ENCODE data around the gene PEPD.

Gene PEPD

GRCh38 chr19:33545217-33545981, 23.8 kb upstream of the PEPD start:
- no peaks in the 10 kb centered on the region for H3K36me3 ChIP-seq (ENCODE audit: insufficient read depth, low read length)
- no peak overlapping the region for H3K27ac ChIP-seq (ENCODE audit: low read depth, low read length)
- no peaks in the 10 kb centered on the region for H3K4me1 ChIP-seq (ENCODE audit: insufficient read depth, low read length)
- H3K27me3 ChIP-seq (ENCODE audit: control insufficient read depth in 1 of 2, insufficient read depth in 2 of 2, low read length in 2 of 2) = peaks cover 0 to 8% of the 10 kb centered on the region in 2 donors
- no peak overlapping the region for H3K4me3 ChIP-seq (ENCODE audit: low read depth in 1 of 2, low read length in 2 of 2)
- H3K9ac ChIP-seq (ENCODE audit: low read length) = no peak overlapping the region
- H3K9me3 ChIP-seq (ENCODE audit: low read length) = no peaks in the 10 kb centered on the region

- Histone ChIP-seq H3K27ac (ENCODE audit: low read depth, low read length) (no peak overlapping the region), H3K9ac (ENCODE audit: low read length) (no peak overlapping the region), H3K36me3 (ENCODE audit: insufficient read depth, low read length) (no peaks in the 10 kb centered on the region), H3K4me1 (ENCODE audit: insufficient read depth, low read length) (no peaks in the 10 kb centered on the region), H3K4me3 (ENCODE audit: low read depth in 1 of 2, low read length in 2 of 2) (no peak overlapping the region), H3K27me3 (ENCODE audit: control insufficient read depth in 1 of 2, insufficient read depth in 2 of 2, low read length in 2 of 2) (peaks cover 0 to 13% of the 10 kb centered on the region in 2 donors), H3K9me3 (ENCODE audit: low read length) (no peaks in the 10 kb centered on the region)
Observed at GRCh38 chr19:33535226-33535625, 13.6 kb upstream of the PEPD start.

GRCh38 chr19:33532859-33533460, 11.4 kb upstream of the PEPD start:
- Histone ChIP-seq H3K9ac (ENCODE audit: low read length) (no peak overlapping the region), H3K4me1 (ENCODE audit: insufficient read depth, low read length) (no peaks in the 10 kb centered on the region), H3K27me3 (ENCODE audit: control insufficient read depth in 1 of 2, insufficient read depth in 2 of 2, low read length in 2 of 2) (peaks cover 0 to 18% of the 10 kb centered on the region in 2 donors), H3K4me3 (ENCODE audit: low read depth in 1 of 2, low read length in 2 of 2) (no peak overlapping the region), H3K36me3 (ENCODE audit: insufficient read depth, low read length) (no peaks in the 10 kb centered on the region), H3K27ac (ENCODE audit: low read depth, low read length) (no peak overlapping the region), H3K9me3 (ENCODE audit: low read length) (no peaks in the 10 kb centered on the region)

GRCh38 chr19:33530842-33531241, 9.3 kb upstream of the PEPD start:
- no peaks in the 10 kb centered on the region for H3K9me3 ChIP-seq (ENCODE audit: low read length)
- H3K27ac ChIP-seq (ENCODE audit: low read depth, low read length) = no peak overlapping the region
- H3K9ac ChIP-seq (ENCODE audit: low read length) = no peak overlapping the region
- H3K4me3 ChIP-seq (ENCODE audit: low read depth in 1 of 2, low read length in 2 of 2) = no peak overlapping the region
- no peaks in the 10 kb centered on the region for H3K36me3 ChIP-seq (ENCODE audit: insufficient read depth, low read length)
- H3K4me1 ChIP-seq (ENCODE audit: insufficient read depth, low read length) = no peaks in the 10 kb centered on the region
- H3K27me3 ChIP-seq (ENCODE audit: control insufficient read depth in 1 of 2, insufficient read depth in 2 of 2, low read length in 2 of 2) = peaks cover 0 to 18% of the 10 kb centered on the region in 2 donors

- peaks cover 0 to 18% of the 10 kb centered on the region in 2 donors for H3K27me3 ChIP-seq (ENCODE audit: control insufficient read depth in 1 of 2, insufficient read depth in 2 of 2, low read length in 2 of 2)
Observed at GRCh38 chr19:33530296-33530695, 8.7 kb upstream of the PEPD start.

GRCh38 chr19:33529094-33529676, 7.6 kb upstream of the PEPD start:
- Histone ChIP-seq H3K4me3 (ENCODE audit: low read depth in 1 of 2, low read length in 2 of 2) (no peak overlapping the region), H3K27me3 (ENCODE audit: control insufficient read depth in 1 of 2, insufficient read depth in 2 of 2, low read length in 2 of 2) (peaks cover 0 to 18% of the 10 kb centered on the region in 2 donors), H3K4me1 (ENCODE audit: insufficient read depth, low read length) (no peaks in the 10 kb centered on the region), H3K9me3 (ENCODE audit: low read length) (no peaks in the 10 kb centered on the region), H3K27ac (ENCODE audit: low read depth, low read length) (no peak overlapping the region), H3K9ac (ENCODE audit: low read length) (no peak overlapping the region), H3K36me3 (ENCODE audit: insufficient read depth, low read length) (no peaks in the 10 kb centered on the region)

More at GRCh38 chr19:33530296-33530695, 8.7 kb upstream of the PEPD start:
- H3K4me3 ChIP-seq (ENCODE audit: low read depth in 1 of 2, low read length in 2 of 2) = no peak overlapping the region
- no peak overlapping the region for H3K9ac ChIP-seq (ENCODE audit: low read length)
- H3K27ac ChIP-seq (ENCODE audit: low read depth, low read length) = no peak overlapping the region
- H3K9me3 ChIP-seq (ENCODE audit: low read length) = no peaks in the 10 kb centered on the region
- H3K4me1 ChIP-seq (ENCODE audit: insufficient read depth, low read length) = no peaks in the 10 kb centered on the region
- no peaks in the 10 kb centered on the region for H3K36me3 ChIP-seq (ENCODE audit: insufficient read depth, low read length)

GRCh38 chr19:33528404-33528803, 6.8 kb upstream of the PEPD start:
- Histone ChIP-seq H3K27ac (ENCODE audit: low read depth, low read length) (no peak overlapping the region), H3K27me3 (ENCODE audit: control insufficient read depth in 1 of 2, insufficient read depth in 2 of 2, low read length in 2 of 2) (peaks cover 0 to 11% of the 10 kb centered on the region in 2 donors), H3K36me3 (ENCODE audit: insufficient read depth, low read length) (no peaks in the 10 kb centered on the region), H3K9ac (ENCODE audit: low read length) (no peak overlapping the region), H3K9me3 (ENCODE audit: low read length) (no peaks in the 10 kb centered on the region), H3K4me3 (ENCODE audit: low read depth in 1 of 2, low read length in 2 of 2) (no peak overlapping the region), H3K4me1 (ENCODE audit: insufficient read depth, low read length) (no peaks in the 10 kb centered on the region)

- Histone ChIP-seq H3K4me3 (ENCODE audit: low read depth in 1 of 2, low read length in 2 of 2) (no peak overlapping the region), H3K9me3 (ENCODE audit: low read length) (no peaks in the 10 kb centered on the region), H3K27ac (ENCODE audit: low read depth, low read length) (no peak overlapping the region), H3K36me3 (ENCODE audit: insufficient read depth, low read length) (no peaks in the 10 kb centered on the region), H3K4me1 (ENCODE audit: insufficient read depth, low read length) (peaks cover 5% of the 10 kb centered on the region), H3K9ac (ENCODE audit: low read length) (no peak overlapping the region), H3K27me3 (ENCODE audit: control insufficient read depth in 1 of 2, insufficient read depth in 2 of 2, low read length in 2 of 2) (peaks cover 0 to 4% of the 10 kb centered on the region in 2 donors)
Observed at GRCh38 chr19:33527125-33527524, 5.5 kb upstream of the PEPD start.

GRCh38 chr19:33524024-33524664, 2.6 kb upstream of the PEPD start:
- Histone ChIP-seq H3K27ac (ENCODE audit: low read depth, low read length) (no peak overlapping the region), H3K9ac (ENCODE audit: low read length) (no peak overlapping the region), H3K27me3 (ENCODE audit: control insufficient read depth in 1 of 2, insufficient read depth in 2 of 2, low read length in 2 of 2) (no peaks in the 10 kb centered on the region), H3K36me3 (ENCODE audit: insufficient read depth, low read length) (no peaks in the 10 kb centered on the region), H3K4me1 (ENCODE audit: insufficient read depth, low read length) (peaks cover 20% of the 10 kb centered on the region), H3K9me3 (ENCODE audit: low read length) (no peaks in the 10 kb centered on the region), H3K4me3 (ENCODE audit: low read depth in 1 of 2, low read length in 2 of 2) (no peak overlapping the region)

- Histone ChIP-seq H3K4me3 (ENCODE audit: low read depth in 1 of 2, low read length in 2 of 2) (no peak overlapping the region), H3K27me3 (ENCODE audit: control insufficient read depth in 1 of 2, insufficient read depth in 2 of 2, low read length in 2 of 2) (no peaks in the 10 kb centered on the region), H3K36me3 (ENCODE audit: insufficient read depth, low read length) (no peaks in the 10 kb centered on the region), H3K27ac (ENCODE audit: low read depth, low read length) (no peak overlapping the region), H3K4me1 (ENCODE audit: insufficient read depth, low read length) (peaks cover 20% of the 10 kb centered on the region), H3K9me3 (ENCODE audit: low read length) (no peaks in the 10 kb centered on the region), H3K9ac (ENCODE audit: low read length) (no peak overlapping the region)
Observed at GRCh38 chr19:33523167-33523566, 1.6 kb upstream of the PEPD start.

GRCh38 chr19:33522371-33522662, 726 bp upstream of the PEPD start:
- no peak overlapping the region for H3K27ac ChIP-seq (ENCODE audit: low read depth, low read length)
- H3K36me3 ChIP-seq (ENCODE audit: insufficient read depth, low read length) = no peaks in the 10 kb centered on the region
- H3K9me3 ChIP-seq (ENCODE audit: low read length) = no peaks in the 10 kb centered on the region
- H3K4me3 ChIP-seq (ENCODE audit: low read depth in 1 of 2, low read length in 2 of 2) = peak overlapping the region; percentile 50 to 89
- H3K4me1 ChIP-seq (ENCODE audit: insufficient read depth, low read length) = peaks cover 20% of the 10 kb centered on the region
- peak overlapping the region; percentile 49 for H3K9ac ChIP-seq (ENCODE audit: low read length)
- no peaks in the 10 kb centered on the region for H3K27me3 ChIP-seq (ENCODE audit: control insufficient read depth in 1 of 2, insufficient read depth in 2 of 2, low read length in 2 of 2)

All from muscle layer of colon (tissue), 2 donors.